ENCODE measurements around the gene JARID2.

- TF ChIP-seq CTCF (IDR thresholded peaks at IDR 0.05; ENCODE audit: poor library complexity, severe bottlenecking) (no peak), POLR2AphosphoS5 (IDR thresholded peaks at IDR 0.05) (no peak), EZH2 (IDR thresholded peaks at IDR 0.05; ENCODE audit: borderline replicate concordance, insufficient read depth, low read length, poor library complexity, severe bottlenecking) (no peak), SMC3 (conservative IDR thresholded peaks at IDR 0.05; ENCODE audit: poor library complexity) (no peak), EP300 (conservative IDR thresholded peaks at IDR 0.05; ENCODE audit: poor library complexity, severe bottlenecking) (no peak)
These were observed 55.5 kb downstream of the JARID2 start for GRCh38 chr6:15301179-15302006.
